Hepatocyte (in vitro differentiated cells): Measurements from ENCODE around the gene AUTS2.

Experiments
- EZH2 ChIP-seq: fragments of 200-600 bp; sonication (generic); IDR thresholded peaks from 2 replicates; pipeline ENCODE4 v1.6.1; 2016; ENCODE audit warnings: antibody characterized with exemption, mild to moderate bottlenecking, borderline replicate concordance
- TF ChIP-seq, protein P1 (sequence below): fragments of 200-600 bp; sonication (generic); IDR thresholded peaks from 2 replicates; pipeline ENCODE4 v1.5.1; 2016; ENCODE audit warnings: antibody characterized with exemption, mild to moderate bottlenecking; ENCODE audit not compliant: poor library complexity

DNA sequence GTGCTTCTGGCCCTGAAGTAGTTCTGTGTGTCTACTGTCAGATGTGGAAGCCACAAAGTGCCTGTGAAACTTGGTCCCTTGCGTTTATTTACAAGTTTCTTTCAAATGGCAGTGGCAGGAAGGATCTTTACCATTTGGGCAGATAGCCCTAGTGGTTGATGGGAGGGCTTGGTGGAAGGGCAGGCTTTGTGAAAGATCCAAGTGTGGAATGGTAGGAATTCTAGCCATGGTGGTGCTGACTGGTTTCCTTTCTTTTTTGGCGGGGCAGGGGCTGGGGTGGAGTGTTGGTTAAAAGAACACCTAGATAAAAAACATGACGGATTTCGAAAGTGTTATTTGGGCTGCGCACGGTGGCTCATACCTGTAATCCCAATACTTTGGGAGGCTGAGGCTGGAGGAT is 27.0 kb downstream of the AUTS2 start:
- TF ChIP-seq, protein P1, sequence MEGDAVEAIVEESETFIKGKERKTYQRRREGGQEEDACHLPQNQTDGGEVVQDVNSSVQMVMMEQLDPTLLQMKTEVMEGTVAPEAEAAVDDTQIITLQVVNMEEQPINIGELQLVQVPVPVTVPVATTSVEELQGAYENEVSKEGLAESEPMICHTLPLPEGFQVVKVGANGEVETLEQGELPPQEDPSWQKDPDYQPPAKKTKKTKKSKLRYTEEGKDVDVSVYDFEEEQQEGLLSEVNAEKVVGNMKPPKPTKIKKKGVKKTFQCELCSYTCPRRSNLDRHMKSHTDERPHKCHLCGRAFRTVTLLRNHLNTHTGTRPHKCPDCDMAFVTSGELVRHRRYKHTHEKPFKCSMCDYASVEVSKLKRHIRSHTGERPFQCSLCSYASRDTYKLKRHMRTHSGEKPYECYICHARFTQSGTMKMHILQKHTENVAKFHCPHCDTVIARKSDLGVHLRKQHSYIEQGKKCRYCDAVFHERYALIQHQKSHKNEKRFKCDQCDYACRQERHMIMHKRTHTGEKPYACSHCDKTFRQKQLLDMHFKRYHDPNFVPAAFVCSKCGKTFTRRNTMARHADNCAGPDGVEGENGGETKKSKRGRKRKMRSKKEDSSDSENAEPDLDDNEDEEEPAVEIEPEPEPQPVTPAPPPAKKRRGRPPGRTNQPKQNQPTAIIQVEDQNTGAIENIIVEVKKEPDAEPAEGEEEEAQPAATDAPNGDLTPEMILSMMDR = no peak
- TF ChIP-seq EZH2 = no peak
